GM21526 (cell line): Measurements from ENCODE around the gene JDP2.

Source experiments
- ATAC-seq: cut with Tn5 transposase; IDR thresholded peaks from one replicate; pipeline ENCODE4 v1.9.1; 2021; ENCODE audit warnings: moderate library complexity; ENCODE audit not compliant: unreplicated experiment, low FRiP score

Gene JDP2

GRCh38 chr14:75435473-75435872 is 7.7 kb downstream of the JDP2 start:
- no peak for ATAC-seq

GRCh38 chr14:75437201-75438143 is 9.7 kb downstream of the JDP2 start:
- no peak for ATAC-seq

GRCh38 chr14:75438486-75439080 is 10.8 kb downstream of the JDP2 start:
- no peak for ATAC-seq

GRCh38 chr14:75439989-75440388 is 12.2 kb downstream of the JDP2 start:
- no peak for ATAC-seq

GRCh38 chr14:75440733-75441477 is 13.1 kb downstream of the JDP2 start:
- ATAC-seq = no peak

GRCh38 chr14:75441728-75442127 is 13.9 kb downstream of the JDP2 start:
- no peak for ATAC-seq

- ATAC-seq = no peak
Observed at GRCh38 chr14:75442166-75442565, 14.3 kb downstream of the JDP2 start.

GRCh38 chr14:75442642-75443041 is 14.8 kb downstream of the JDP2 start:
- no peak for ATAC-seq

GRCh38 chr14:75443203-75443969 is 15.6 kb downstream of the JDP2 start:
- no peak for ATAC-seq

- ATAC-seq = no peak
Observed at GRCh38 chr14:75445236-75445635, 17.4 kb downstream of the JDP2 start.

- ATAC-seq = no peak
Observed at GRCh38 chr14:75445963-75446362, 18.1 kb downstream of the JDP2 start.

- no peak for ATAC-seq
Observed at GRCh38 chr14:75446447-75446846, 18.6 kb downstream of the JDP2 start.

- no peak for ATAC-seq
Observed at GRCh38 chr14:75448209-75448608, 20.4 kb downstream of the JDP2 start.

GRCh38 chr14:75449036-75449435 is 21.2 kb downstream of the JDP2 start:
- no peak for ATAC-seq

GRCh38 chr14:75449696-75450095 is 21.9 kb downstream of the JDP2 start:
- no peak for ATAC-seq

- no peak for ATAC-seq
Observed at GRCh38 chr14:75450381-75451276, 22.8 kb downstream of the JDP2 start.

GRCh38 chr14:75452324-75452723 is 24.5 kb downstream of the JDP2 start:
- no peak for ATAC-seq

- no peak for ATAC-seq
Observed at GRCh38 chr14:75452900-75453816, 25.3 kb downstream of the JDP2 start.
